HepG2 (cell line): Measurements from ENCODE around the gene ATRIP. TPM values are rescaled to one million over a fixed set of nuclear protein-coding genes. Genes with fewer than 3 reads are reported as not detected.
A peak's percentile ranks its signal among the peaks of the same experiment; 100 is the strongest.

Experiments
- ATAC-seq: fragments of 200-7000 bp; cut with Tn5 transposase; 3 replicates; pipeline ENCODE4 v1.9.1; 2020; ENCODE audit warnings: mild to moderate bottlenecking, moderate library complexity
- BruUV-seq: library from RNA; stranded (reverse); fragments of 400-500 nt; replicated peaks from 2 replicates; lab custom pipeline; 2021; lab: Mats Ljungman, UMichigan
- CTCF ChIA-PET: fragments of 300-600 bp; formaldehyde crosslinking; extraction: SDS; loops from one replicate; lab custom pipeline; 2021; ENCODE audit warnings: low total read pairs, inconsistent platforms, low intra/inter-chr PET ratio; lab: Yijun Ruan, JAX
- POLR2A ChIA-PET: fragments of 350-600 bp; sonication (Branson Sonifier 250); formaldehyde crosslinking; loops from one replicate; lab custom pipeline; 2020; ENCODE audit warnings: antibody characterized with exemption, inconsistent platforms; lab: Yijun Ruan, JAX
- DNase-seq: peaks from one replicate; pipeline ENCODE4 v3.0.0-alpha.2; 2015; ENCODE audit warnings: low spot score
- FAIRE-seq: peaks from 3 replicates; lab custom pipeline; 2011; peaks lifted over from hg19 to GRCh38; lab: Jason Lieb, UNC
- H2AFZ ChIP-seq: one replicate; pipeline ENCODE4 v1.6.1; 2011; ENCODE audit warnings: low read length, inconsistent platforms
- H3K27ac ChIP-seq: fragments of 300-600 bp; 3 replicates; pipeline ENCODE4 v1.8.0; 2011; ENCODE audit warnings: mixed run types, mild to moderate bottlenecking, mixed read lengths, low read length, inconsistent platforms; ENCODE audit not compliant: insufficient read depth; ENCODE audit errors: extremely low read length
- H3K27me3 ChIP-seq, 2 experiments: fragments of 200-600 bp in 1 of 2; 2 replicates in 1 of 2; 3 replicates in 1 of 2; pipeline versions ENCODE4 v1.6.0 to v1.8.0; 2011; ENCODE audit warnings: low read length in 2 of 2, mild to moderate bottlenecking in 2 of 2, moderate library complexity in 2 of 2, inconsistent platforms in 1 of 2; ENCODE audit not compliant: insufficient read depth in 2 of 2, control insufficient read depth in 1 of 2
- H3K36me3 ChIP-seq, 2 experiments: fragments of 200-600 bp in 1 of 2; replicated peaks in 1 of 2; 2 replicates in 1 of 2; 3 replicates in 1 of 2; pipeline versions ENCODE4 v1.5.1 to v1.8.0; 2011; ENCODE audit warnings: low read length in 2 of 2, inconsistent platforms in 1 of 2; ENCODE audit not compliant: insufficient read depth in 2 of 2, control insufficient read depth in 1 of 2
- H3K4me1 ChIP-seq: 2 replicates; pipeline ENCODE4 v1.5.1; 2012; ENCODE audit warnings: low read length, inconsistent platforms; ENCODE audit not compliant: insufficient read depth
- H3K4me2 ChIP-seq: 2 replicates; pipeline ENCODE4 v1.6.0; 2011; ENCODE audit warnings: low read depth, low read length, inconsistent platforms
- H3K4me3 ChIP-seq, 3 experiments: fragments of 200-600 bp in 1 of 3; sonication (generic), shearing (Covaris generic) in 1 of 3; replicated peaks in 1 of 3; 2 replicates each; pipeline ENCODE4 v1.5.1; 2011 to 2016; ENCODE audit warnings: low read length in 3 of 3, inconsistent platforms in 2 of 3, low read depth in 2 of 3, mild to moderate bottlenecking in 2 of 3, control low read depth in 1 of 3, mixed read lengths in 1 of 3; ENCODE audit not compliant: insufficient read depth in 1 of 3
- H3K79me2 ChIP-seq: one replicate; pipeline ENCODE4 v1.6.1; 2011; ENCODE audit warnings: low read length, inconsistent platforms; ENCODE audit not compliant: insufficient read depth
- H3K9ac ChIP-seq: 2 replicates; pipeline ENCODE4 v1.6.0; 2011; ENCODE audit warnings: mild to moderate bottlenecking, low read depth, low read length, inconsistent platforms; ENCODE audit not compliant: insufficient read depth
- H3K9me3 ChIP-seq: 2 replicates; pipeline ENCODE4 v1.5.1; 2012; ENCODE audit warnings: mild to moderate bottlenecking, low read length
- H4K20me1 ChIP-seq: 2 replicates; pipeline ENCODE4 v1.6.0; 2011; ENCODE audit warnings: inconsistent platforms, mild to moderate bottlenecking, low read length, moderate library complexity; ENCODE audit not compliant: insufficient read depth
- HDAC1 ChIP-seq: sonication (generic); formaldehyde crosslinking; IDR thresholded peaks from 2 replicates; pipeline ENCODE4 v1.5.1; 2020; ENCODE audit warnings: mild to moderate bottlenecking, missing genetic modification reagents
- HNRNPK ChIP-seq: fragments of 200-400 bp; formaldehyde crosslinking; IDR thresholded peaks from 2 replicates; pipeline ENCODE4 v1.6.1; 2018; ENCODE audit warnings: low read length, low read depth, moderate library complexity, mild to moderate bottlenecking; ENCODE audit not compliant: poor library complexity, severe bottlenecking
- ISX ChIP-seq: sonication (generic); formaldehyde crosslinking; conservative IDR thresholded peaks from 2 replicates; pipeline ENCODE4 v1.5.0; 2020; ENCODE audit warnings: missing genetic modification reagents
- MXD4 ChIP-seq: IDR thresholded peaks from 2 replicates; pipeline ENCODE4 v1.6.1; 2016; ENCODE audit warnings: mild to moderate bottlenecking, missing biosample characterization, missing genetic modification reagents
- NFKBIZ ChIP-seq: IDR thresholded peaks from 2 replicates; pipeline ENCODE4 v1.6.1; 2018; ENCODE audit warnings: missing genetic modification reagents, missing compliant biosample characterization
- NR2F1 ChIP-seq, 2 experiments: fragments of 450-650 bp in 1 of 2; formaldehyde crosslinking in 1 of 2; IDR thresholded peaks; 2 replicates each; pipeline versions ENCODE4 v1.5.0 to v1.6.1; 2016 to 2020; ENCODE audit warnings: mild to moderate bottlenecking in 1 of 2, missing compliant biosample characterization in 1 of 2, missing genetic modification reagents in 1 of 2, moderate library complexity in 1 of 2
- PAX8 ChIP-seq: sonication (generic); formaldehyde crosslinking; IDR thresholded peaks from 2 replicates; pipeline ENCODE4 v1.8.0; 2022; ENCODE audit warnings: mild to moderate bottlenecking, missing genetic modification reagents, borderline replicate concordance
- PCBP1 ChIP-seq: fragments of 200-400 bp; formaldehyde crosslinking; IDR thresholded peaks from 2 replicates; pipeline ENCODE4 v1.6.1; 2017; ENCODE audit warnings: mild to moderate bottlenecking, low read depth, low read length, borderline replicate concordance
- RAD51 ChIP-seq: fragments of 450-650 bp; IDR thresholded peaks from 2 replicates; pipeline ENCODE4 v1.6.1; 2016; ENCODE audit warnings: borderline replicate concordance
- RBM22 ChIP-seq: fragments of 200-400 bp; formaldehyde crosslinking; optimal IDR thresholded peaks from 2 replicates; pipeline ENCODE3; 2017; ENCODE audit warnings: mild to moderate bottlenecking, low read length, moderate library complexity
- RNF2 ChIP-seq: fragments of 450-650 bp; conservative IDR thresholded peaks from 2 replicates; pipeline ENCODE4 v1.6.1; 2016; ENCODE audit warnings: low read depth
- THYN1 ChIP-seq: sonication (generic); formaldehyde crosslinking; IDR thresholded peaks from 2 replicates; pipeline ENCODE4 v1.8.1; 2023; ENCODE audit warnings: low read depth, mild to moderate bottlenecking, moderate library complexity, missing genetic modification reagents, borderline replicate concordance
- ZBTB3 ChIP-seq: sonication (generic); formaldehyde crosslinking; IDR thresholded peaks from 2 replicates; pipeline ENCODE4 v1.4.0; 2020; ENCODE audit warnings: low read depth, mild to moderate bottlenecking, moderate library complexity, missing genetic modification reagents, borderline replicate concordance
- ZNF782 ChIP-seq: sonication (generic); formaldehyde crosslinking; IDR thresholded peaks from 2 replicates; pipeline ENCODE4 v1.4.0; 2020; ENCODE audit warnings: missing genetic modification reagents, mild to moderate bottlenecking, borderline replicate concordance
- ZSCAN9 ChIP-seq: IDR thresholded peaks from 2 replicates; pipeline ENCODE4 v1.6.1; 2016; ENCODE audit warnings: borderline replicate concordance
- WGBS: methylation state at CpG from one replicate; pipeline ENCODE4 v1.1.6; 2017; ENCODE audit warnings: low lambda C conversion rate; 5-methylcytosine and 5-hydroxymethylcytosine counted together
- in situ Hi-C: cut with HindIII; loops from 2 replicates; pipeline ENCODE4 v1.10.0; 2017; ENCODE audit warnings: low pct_unique_long_range_greater_than_20kb; ENCODE audit not compliant: extremely low pct_ligation_motif_present
- intact Hi-C: fragments of 100-400 bp; cut with micrococcal nuclease; formaldehyde crosslinking; loops from one replicate; pipeline ENCODE4 v1.10.0; 2022; ENCODE audit not compliant: unreplicated experiment
- polyA plus RNA-seq, 8 experiments: library from polyadenylated mRNA; depleted of rRNA in 3 of 8; stranded (reverse) in 7 of 8; unstranded in 1 of 8; fragments of >200 nt; fragmentation: Illumina TruSeq in 4 of 8; extraction: Trizol in 4 of 8; gene quantifications; 2 replicates each; pipeline versions ENCODE4 v1.2.1 to v1.2.3, GENCODE V29; 2011 to 2016; ENCODE audit warnings: low read depth in 4 of 8, missing spikeins in 1 of 8, mixed read lengths in 1 of 8; ENCODE audit not compliant: insufficient read depth in 1 of 8
- total RNA-seq, 5 experiments: library from RNA; depleted of rRNA; stranded (reverse); fragments of >200 nt; fragmentation: Illumina TruSeq; extraction: Trizol; gene quantifications; 2 replicates each; pipeline ENCODE4 v1.2.3, GENCODE V29; 2016; ENCODE audit warnings: low read depth in 1 of 5
- TF ChIP-seq, protein P1 (sequence below): sonication (generic); formaldehyde crosslinking; IDR thresholded peaks from 2 replicates; pipeline ENCODE4 v1.5.0; 2020; ENCODE audit warnings: mild to moderate bottlenecking, missing genetic modification reagents
- TF ChIP-seq, protein P2 (sequence below): sonication (generic); formaldehyde crosslinking; IDR thresholded peaks from 2 replicates; pipeline ENCODE4 v1.5.0; 2020; ENCODE audit warnings: mild to moderate bottlenecking, missing genetic modification reagents, moderate library complexity
- TF ChIP-seq, protein P3 (sequence below): sonication (generic); formaldehyde crosslinking; conservative IDR thresholded peaks from 2 replicates; pipeline ENCODE4 v1.4.0; 2020; ENCODE audit warnings: mild to moderate bottlenecking, missing genetic modification reagents, moderate library complexity

ATRIP gene
- total and polyA plus RNA-seq, 2 of the 13 experiments (the other 11 are each of a cell fraction or from before 2014, with no cell fraction given), result 5.1 to 12.5 TPM

DNA sequence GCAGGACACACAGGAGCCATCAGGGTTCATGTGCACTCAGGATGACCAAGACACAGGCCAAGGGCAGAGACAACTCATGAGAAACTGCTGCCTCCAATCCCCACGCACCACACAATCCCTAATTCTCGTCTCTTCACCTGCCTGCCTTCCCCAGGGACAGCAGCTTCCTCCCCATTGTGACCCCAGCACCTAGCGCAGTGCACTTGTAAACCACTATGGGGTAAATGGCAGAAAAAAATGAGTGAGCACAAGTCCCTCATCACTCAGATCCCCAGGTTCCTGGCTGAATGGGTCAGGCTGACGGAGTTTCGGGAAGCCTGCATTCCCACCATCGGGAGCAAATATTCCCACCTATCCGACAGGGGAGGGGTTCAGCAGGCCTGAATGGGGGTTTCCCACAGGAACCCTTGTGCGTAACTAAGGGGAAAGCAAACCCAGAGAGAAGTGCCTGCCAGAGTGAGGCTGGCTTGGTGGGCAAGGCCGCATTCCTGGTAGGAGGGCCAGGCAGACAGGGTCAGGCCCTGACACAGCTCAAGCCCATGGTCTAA, 35.4 kb upstream of the ATRIP start:
- no peak for ATAC-seq
- Histone ChIP-seq H3K9ac (no peak overlapping the region), H3K79me2 (no peaks in the 10 kb centered on the region), H3K27me3 (no peaks in the 10 kb centered on the region), H4K20me1 (peaks cover 16% of the 10 kb centered on the region; the same call in 1 of the 2 replicates), H3K4me1 (no peaks in the 10 kb centered on the region), H2AFZ (no peak overlapping the region), H3K4me2 (no peak overlapping the region), H3K4me3 (no peak overlapping the region), H3K36me3 (peaks cover 86 to 100% of the 10 kb centered on the region in 2 experiments), H3K27ac (no peak overlapping the region), H3K9me3 (no peaks in the 10 kb centered on the region)
- WGBS, result 98% methylated on average over 8 of the region's 9 CpGs
- in situ Hi-C loops, result no loop called here
- intact Hi-C loops, result no loop called here
- FAIRE-seq, result no peak
- ChIA-PET POLR2A (interaction anchor here (1.4 kb wide), 1 partner anchor 17 kb away, joined by 3 read pairs; no protein-coding TSS in a partner anchor), CTCF (no interaction called here)
- BruUV-seq, result no TSS peak
- DNase-seq, result no peak
- TF ChIP-seq THYN1 (CRISPR knock-in tag) (no peak), RNF2 (no peak), ZBTB3 (no peak), PAX8 (CRISPR knock-in tag) (no peak), MXD4 (CRISPR knock-in tag) (no peak), ZSCAN9 (CRISPR knock-in tag) (no peak), PCBP1 (no peak), NFKBIZ (no peak), ZNF782 (CRISPR knock-in tag) (no peak), RBM22 (peak; percentile 79), ISX (CRISPR knock-in tag) (no peak), HNRNPK (no peak), NR2F1 (CRISPR knock-in tag; IDR thresholded peaks at IDR 0.05) (no peak), RAD51 (no peak), HDAC1 (CRISPR knock-in tag) (no peak)
- TF ChIP-seq, protein P1, sequence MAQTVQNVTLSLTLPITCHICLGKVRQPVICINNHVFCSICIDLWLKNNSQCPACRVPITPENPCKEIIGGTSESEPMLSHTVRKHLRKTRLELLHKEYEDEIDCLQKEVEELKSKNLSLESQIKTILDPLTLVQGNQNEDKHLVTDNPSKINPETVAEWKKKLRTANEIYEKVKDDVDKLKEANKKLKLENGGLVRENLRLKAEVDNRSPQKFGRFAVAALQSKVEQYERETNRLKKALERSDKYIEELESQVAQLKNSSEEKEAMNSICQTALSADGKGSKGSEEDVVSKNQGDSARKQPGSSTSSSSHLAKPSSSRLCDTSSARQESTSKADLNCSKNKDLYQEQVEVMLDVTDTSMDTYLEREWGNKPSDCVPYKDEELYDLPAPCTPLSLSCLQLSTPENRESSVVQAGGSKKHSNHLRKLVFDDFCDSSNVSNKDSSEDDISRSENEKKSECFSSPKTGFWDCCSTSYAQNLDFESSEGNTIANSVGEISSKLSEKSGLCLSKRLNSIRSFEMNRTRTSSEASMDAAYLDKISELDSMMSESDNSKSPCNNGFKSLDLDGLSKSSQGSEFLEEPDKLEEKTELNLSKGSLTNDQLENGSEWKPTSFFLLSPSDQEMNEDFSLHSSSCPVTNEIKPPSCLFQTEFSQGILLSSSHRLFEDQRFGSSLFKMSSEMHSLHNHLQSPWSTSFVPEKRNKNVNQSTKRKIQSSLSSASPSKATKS (CRISPR knock-in tag), result no peak
- TF ChIP-seq, protein P2, sequence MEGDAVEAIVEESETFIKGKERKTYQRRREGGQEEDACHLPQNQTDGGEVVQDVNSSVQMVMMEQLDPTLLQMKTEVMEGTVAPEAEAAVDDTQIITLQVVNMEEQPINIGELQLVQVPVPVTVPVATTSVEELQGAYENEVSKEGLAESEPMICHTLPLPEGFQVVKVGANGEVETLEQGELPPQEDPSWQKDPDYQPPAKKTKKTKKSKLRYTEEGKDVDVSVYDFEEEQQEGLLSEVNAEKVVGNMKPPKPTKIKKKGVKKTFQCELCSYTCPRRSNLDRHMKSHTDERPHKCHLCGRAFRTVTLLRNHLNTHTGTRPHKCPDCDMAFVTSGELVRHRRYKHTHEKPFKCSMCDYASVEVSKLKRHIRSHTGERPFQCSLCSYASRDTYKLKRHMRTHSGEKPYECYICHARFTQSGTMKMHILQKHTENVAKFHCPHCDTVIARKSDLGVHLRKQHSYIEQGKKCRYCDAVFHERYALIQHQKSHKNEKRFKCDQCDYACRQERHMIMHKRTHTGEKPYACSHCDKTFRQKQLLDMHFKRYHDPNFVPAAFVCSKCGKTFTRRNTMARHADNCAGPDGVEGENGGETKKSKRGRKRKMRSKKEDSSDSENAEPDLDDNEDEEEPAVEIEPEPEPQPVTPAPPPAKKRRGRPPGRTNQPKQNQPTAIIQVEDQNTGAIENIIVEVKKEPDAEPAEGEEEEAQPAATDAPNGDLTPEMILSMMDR (CRISPR knock-in tag), result no peak
- TF ChIP-seq, protein P3, sequence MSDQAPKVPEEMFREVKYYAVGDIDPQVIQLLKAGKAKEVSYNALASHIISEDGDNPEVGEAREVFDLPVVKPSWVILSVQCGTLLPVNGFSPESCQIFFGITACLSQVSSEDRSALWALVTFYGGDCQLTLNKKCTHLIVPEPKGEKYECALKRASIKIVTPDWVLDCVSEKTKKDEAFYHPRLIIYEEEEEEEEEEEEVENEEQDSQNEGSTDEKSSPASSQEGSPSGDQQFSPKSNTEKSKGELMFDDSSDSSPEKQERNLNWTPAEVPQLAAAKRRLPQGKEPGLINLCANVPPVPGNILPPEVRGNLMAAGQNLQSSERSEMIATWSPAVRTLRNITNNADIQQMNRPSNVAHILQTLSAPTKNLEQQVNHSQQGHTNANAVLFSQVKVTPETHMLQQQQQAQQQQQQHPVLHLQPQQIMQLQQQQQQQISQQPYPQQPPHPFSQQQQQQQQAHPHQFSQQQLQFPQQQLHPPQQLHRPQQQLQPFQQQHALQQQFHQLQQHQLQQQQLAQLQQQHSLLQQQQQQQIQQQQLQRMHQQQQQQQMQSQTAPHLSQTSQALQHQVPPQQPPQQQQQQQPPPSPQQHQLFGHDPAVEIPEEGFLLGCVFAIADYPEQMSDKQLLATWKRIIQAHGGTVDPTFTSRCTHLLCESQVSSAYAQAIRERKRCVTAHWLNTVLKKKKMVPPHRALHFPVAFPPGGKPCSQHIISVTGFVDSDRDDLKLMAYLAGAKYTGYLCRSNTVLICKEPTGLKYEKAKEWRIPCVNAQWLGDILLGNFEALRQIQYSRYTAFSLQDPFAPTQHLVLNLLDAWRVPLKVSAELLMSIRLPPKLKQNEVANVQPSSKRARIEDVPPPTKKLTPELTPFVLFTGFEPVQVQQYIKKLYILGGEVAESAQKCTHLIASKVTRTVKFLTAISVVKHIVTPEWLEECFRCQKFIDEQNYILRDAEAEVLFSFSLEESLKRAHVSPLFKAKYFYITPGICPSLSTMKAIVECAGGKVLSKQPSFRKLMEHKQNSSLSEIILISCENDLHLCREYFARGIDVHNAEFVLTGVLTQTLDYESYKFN (CRISPR knock-in tag), result no peak
